Activated naive CD4-positive, alpha-beta T cell treated with anti-CD3 and anti-CD28 coated beads, Interleukin-2, amount 50 U/mL, for 24 hours (primary cell): ENCODE data around the gene TBK1.

Source experiments
- H3K27ac Mint-ChIP-seq: one replicate; pipeline ENCODE4 v1.8.0; 2021; ENCODE audit warnings: mild to moderate bottlenecking, mixed read lengths
- H3K27me3 Mint-ChIP-seq: one replicate; pipeline ENCODE4 v1.8.0; 2021; ENCODE audit warnings: mixed read lengths
- H3K36me3 Mint-ChIP-seq: one replicate; pipeline ENCODE4 v1.8.0; 2021; ENCODE audit warnings: mixed read lengths
- H3K4me1 Mint-ChIP-seq: one replicate; pipeline ENCODE4 v1.8.0; 2021; ENCODE audit warnings: mixed read lengths
- H3K4me3 Mint-ChIP-seq: one replicate; pipeline ENCODE4 v1.8.0; 2021; ENCODE audit warnings: mild to moderate bottlenecking, mixed read lengths
- H3K9me3 Mint-ChIP-seq: one replicate; pipeline ENCODE4 v1.8.0; 2021; ENCODE audit warnings: mixed read lengths

Gene TBK1

DNA sequence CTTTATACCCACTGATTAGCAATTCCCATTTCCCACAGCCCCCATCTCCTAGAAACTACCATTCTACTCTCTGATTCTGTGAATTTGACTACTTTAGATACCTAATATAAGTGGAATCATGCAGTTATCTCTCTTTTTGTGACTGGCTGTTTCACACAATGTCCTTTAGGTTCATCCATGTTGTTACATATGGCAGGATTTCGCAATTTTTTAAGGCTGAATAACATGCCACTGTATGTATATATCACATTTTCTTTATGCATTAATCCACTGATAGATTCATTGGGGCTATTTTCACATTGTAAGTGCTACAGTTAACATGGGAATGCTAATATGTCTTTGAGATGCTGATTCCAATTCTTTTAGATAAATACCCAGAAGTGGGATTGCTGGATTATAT lies 11.8 kb upstream of the TBK1 start:
- Mint-ChIP-seq H3K27ac (no peak overlapping the region), H3K4me3 (no peak overlapping the region), H3K36me3 (peaks cover 33% of the 10 kb centered on the region), H3K27me3 (no peaks in the 10 kb centered on the region), H3K4me1 (peaks cover 17% of the 10 kb centered on the region), H3K9me3 (no peaks in the 10 kb centered on the region)

DNA sequence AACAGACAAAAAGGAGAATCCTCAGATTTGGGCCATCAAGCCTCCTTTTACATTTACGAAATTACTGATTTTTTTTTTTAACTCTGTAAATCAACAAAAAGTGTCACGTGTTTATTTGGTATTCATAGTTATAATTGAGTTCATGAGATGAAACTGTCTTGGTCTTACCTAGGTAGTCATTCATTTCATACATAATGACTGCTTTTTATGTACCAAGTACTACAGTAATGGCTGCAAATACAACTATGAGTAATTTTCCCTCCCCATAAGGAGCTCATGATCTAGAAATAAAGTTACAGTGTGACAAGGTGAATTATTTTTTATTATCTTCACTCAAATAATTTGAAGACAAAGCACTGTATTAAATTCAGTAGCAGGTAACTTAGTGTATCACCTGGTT lies 6.4 kb upstream of the TBK1 start:
- H3K27me3 Mint-ChIP-seq = no peaks in the 10 kb centered on the region
- no peaks in the 10 kb centered on the region for H3K9me3 Mint-ChIP-seq
- peaks cover 41% of the 10 kb centered on the region for H3K4me1 Mint-ChIP-seq
- peaks cover 19% of the 10 kb centered on the region for H3K36me3 Mint-ChIP-seq
- H3K27ac Mint-ChIP-seq = peak overlapping the region; percentile 44
- H3K4me3 Mint-ChIP-seq = no peak overlapping the region

DNA sequence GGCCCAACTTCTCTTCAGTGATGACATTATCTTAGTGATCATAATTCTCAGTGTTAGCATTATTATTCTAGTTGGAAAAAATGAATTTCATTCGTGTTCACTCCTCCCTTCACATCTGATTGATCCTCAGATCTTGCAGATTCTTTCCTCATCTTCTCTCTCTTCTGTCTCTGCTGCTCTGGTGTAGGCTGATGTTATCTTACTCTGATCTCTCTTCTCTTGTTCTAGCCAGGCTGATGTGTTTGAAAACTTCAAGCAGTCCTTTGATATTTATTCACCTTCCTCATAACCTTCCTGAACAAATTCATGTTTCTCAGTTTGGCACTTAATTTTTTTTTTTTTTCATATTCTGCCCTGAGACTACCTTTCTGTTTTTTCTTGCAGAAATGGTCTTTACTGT lies 5.6 kb upstream of the TBK1 start:
- peaks cover 15% of the 10 kb centered on the region for H3K36me3 Mint-ChIP-seq
- no peaks in the 10 kb centered on the region for H3K9me3 Mint-ChIP-seq
- H3K27ac Mint-ChIP-seq = peak overlapping the region; percentile 52

DNA sequence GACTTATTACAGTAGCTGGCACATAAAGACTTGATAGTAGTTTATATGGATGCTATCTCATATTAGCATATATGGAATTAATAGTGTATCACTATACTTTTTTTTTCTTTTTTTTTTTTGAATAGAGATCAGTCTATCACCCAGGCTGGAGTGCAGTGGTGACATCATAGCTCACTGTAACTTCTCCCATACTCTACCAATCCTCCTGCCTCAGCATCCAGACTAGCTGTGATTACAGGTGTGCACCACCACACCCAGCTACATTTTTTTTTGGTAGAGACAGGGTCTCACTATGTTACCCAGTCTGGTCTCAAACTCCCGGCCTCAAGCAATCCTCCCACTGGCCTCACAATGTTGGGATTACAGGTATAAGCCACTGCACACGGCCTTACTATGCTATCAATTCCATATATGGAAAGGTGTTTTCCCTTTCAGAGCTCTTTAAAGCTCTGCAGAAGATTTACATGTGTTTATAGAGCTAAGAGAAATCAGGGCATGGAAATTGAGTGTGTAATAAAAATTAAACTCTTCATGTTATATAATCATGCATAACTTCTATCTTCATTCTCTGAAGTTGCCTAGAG lies 1.8 kb upstream of the TBK1 start:
- Mint-ChIP-seq H3K27me3 (no peaks in the 10 kb centered on the region), H3K4me3 (peak overlapping the region; percentile 62), H3K27ac (peak overlapping the region; percentile 79), H3K9me3 (no peaks in the 10 kb centered on the region), H3K36me3 (peaks cover 8% of the 10 kb centered on the region), H3K4me1 (peaks cover 59% of the 10 kb centered on the region)

More for the DNA sequence above, 5.6 kb upstream of the TBK1 start:
- H3K27me3 Mint-ChIP-seq = no peaks in the 10 kb centered on the region
- peaks cover 49% of the 10 kb centered on the region for H3K4me1 Mint-ChIP-seq
- H3K4me3 Mint-ChIP-seq = peak overlapping the region; percentile 9

DNA sequence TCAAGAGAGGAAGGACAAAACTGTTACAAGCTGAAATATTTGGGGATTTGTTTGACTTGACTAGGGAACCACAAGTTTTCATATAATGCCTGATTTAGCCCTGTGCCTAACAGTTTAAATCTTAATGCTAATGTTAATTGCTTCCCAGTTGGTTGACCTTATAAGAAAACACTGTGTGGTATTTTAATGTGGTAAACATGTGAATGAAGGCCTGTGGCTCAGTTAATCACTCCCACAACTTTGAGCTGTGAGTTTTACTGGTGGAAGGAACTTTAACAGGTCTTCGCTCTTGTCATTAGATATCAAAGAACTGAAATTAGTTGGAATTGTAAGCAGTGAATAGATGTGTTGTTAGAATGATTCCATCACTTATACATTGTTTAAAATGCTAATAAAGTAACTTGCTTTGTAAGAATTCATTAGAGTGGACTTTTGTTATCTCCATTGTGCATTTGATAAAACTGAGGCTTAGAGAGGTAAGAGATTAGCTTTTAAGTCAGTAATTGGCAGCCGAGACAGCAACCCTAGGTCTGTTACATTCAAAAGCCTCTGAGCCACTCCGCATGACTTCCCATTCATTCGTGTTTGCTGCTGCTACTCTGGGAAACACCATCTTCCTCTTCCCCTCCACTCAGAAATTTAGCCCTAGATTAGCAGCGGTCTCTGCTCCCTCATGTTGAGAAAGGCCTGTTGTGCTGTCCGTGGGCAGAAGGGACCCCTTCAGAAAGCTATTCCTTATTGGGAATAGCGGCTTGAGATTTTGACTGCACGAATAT lies 1.0 kb upstream of the TBK1 start:
- H3K27ac Mint-ChIP-seq = peak overlapping the region; percentile 95

GRCh38 chr12:64452559-64453329 lies 824 bp downstream of the TBK1 start:
- no peaks in the 10 kb centered on the region for H3K9me3 Mint-ChIP-seq
- H3K36me3 Mint-ChIP-seq = peaks cover 8% of the 10 kb centered on the region
- no peaks in the 10 kb centered on the region for H3K27me3 Mint-ChIP-seq
- H3K4me1 Mint-ChIP-seq = peaks cover 57% of the 10 kb centered on the region
- H3K27ac Mint-ChIP-seq = peak overlapping the region; percentile 92
- H3K4me3 Mint-ChIP-seq = peak overlapping the region; percentile 92

More for the DNA sequence above, 1.0 kb upstream of the TBK1 start:
- Mint-ChIP-seq H3K36me3 (peaks cover 8% of the 10 kb centered on the region), H3K9me3 (no peaks in the 10 kb centered on the region), H3K4me1 (peaks cover 59% of the 10 kb centered on the region), H3K4me3 (peak overlapping the region; percentile 93), H3K27me3 (no peaks in the 10 kb centered on the region)

GRCh38 chr12:64455506-64455905 lies 3.6 kb downstream of the TBK1 start:
- H3K4me1 Mint-ChIP-seq = peaks cover 70% of the 10 kb centered on the region
- no peak overlapping the region for H3K4me3 Mint-ChIP-seq
- peak overlapping the region; percentile 26 for H3K27ac Mint-ChIP-seq
- no peaks in the 10 kb centered on the region for H3K9me3 Mint-ChIP-seq
- no peaks in the 10 kb centered on the region for H3K27me3 Mint-ChIP-seq
- H3K36me3 Mint-ChIP-seq = peaks cover 3% of the 10 kb centered on the region

GRCh38 chr12:64456119-64456518 lies 4.2 kb downstream of the TBK1 start:
- H3K9me3 Mint-ChIP-seq = no peaks in the 10 kb centered on the region
- peak overlapping the region; percentile 87 for H3K27ac Mint-ChIP-seq
- peaks cover 3% of the 10 kb centered on the region for H3K36me3 Mint-ChIP-seq
- H3K27me3 Mint-ChIP-seq = no peaks in the 10 kb centered on the region
- peaks cover 64% of the 10 kb centered on the region for H3K4me1 Mint-ChIP-seq
- peak overlapping the region; percentile 16 for H3K4me3 Mint-ChIP-seq

GRCh38 chr12:64457032-64457431 lies 5.1 kb downstream of the TBK1 start:
- Mint-ChIP-seq H3K4me1 (peaks cover 57% of the 10 kb centered on the region), H3K36me3 (peaks cover 6% of the 10 kb centered on the region), H3K9me3 (no peaks in the 10 kb centered on the region), H3K27me3 (no peaks in the 10 kb centered on the region), H3K4me3 (no peak overlapping the region), H3K27ac (peak overlapping the region; percentile 66)

GRCh38 chr12:64457466-64457865 lies 5.5 kb downstream of the TBK1 start:
- peaks cover 6% of the 10 kb centered on the region for H3K36me3 Mint-ChIP-seq
- no peak overlapping the region for H3K4me3 Mint-ChIP-seq
- no peaks in the 10 kb centered on the region for H3K27me3 Mint-ChIP-seq
- no peaks in the 10 kb centered on the region for H3K9me3 Mint-ChIP-seq
- peaks cover 56% of the 10 kb centered on the region for H3K4me1 Mint-ChIP-seq
- H3K27ac Mint-ChIP-seq = peak overlapping the region; percentile 66

- Mint-ChIP-seq H3K4me3 (no peak overlapping the region), H3K36me3 (peaks cover 6% of the 10 kb centered on the region), H3K27me3 (no peaks in the 10 kb centered on the region), H3K4me1 (peaks cover 52% of the 10 kb centered on the region), H3K27ac (peak overlapping the region; percentile 66), H3K9me3 (no peaks in the 10 kb centered on the region)
These were observed 6.0 kb downstream of the TBK1 start for GRCh38 chr12:64457923-64458322.

GRCh38 chr12:64459394-64459891 lies 7.5 kb downstream of the TBK1 start:
- Mint-ChIP-seq H3K4me3 (peak overlapping the region; percentile 84), H3K4me1 (peaks cover 43% of the 10 kb centered on the region), H3K36me3 (peaks cover 7% of the 10 kb centered on the region), H3K9me3 (no peaks in the 10 kb centered on the region), H3K27me3 (no peaks in the 10 kb centered on the region), H3K27ac (peak overlapping the region; percentile 89)

DNA sequence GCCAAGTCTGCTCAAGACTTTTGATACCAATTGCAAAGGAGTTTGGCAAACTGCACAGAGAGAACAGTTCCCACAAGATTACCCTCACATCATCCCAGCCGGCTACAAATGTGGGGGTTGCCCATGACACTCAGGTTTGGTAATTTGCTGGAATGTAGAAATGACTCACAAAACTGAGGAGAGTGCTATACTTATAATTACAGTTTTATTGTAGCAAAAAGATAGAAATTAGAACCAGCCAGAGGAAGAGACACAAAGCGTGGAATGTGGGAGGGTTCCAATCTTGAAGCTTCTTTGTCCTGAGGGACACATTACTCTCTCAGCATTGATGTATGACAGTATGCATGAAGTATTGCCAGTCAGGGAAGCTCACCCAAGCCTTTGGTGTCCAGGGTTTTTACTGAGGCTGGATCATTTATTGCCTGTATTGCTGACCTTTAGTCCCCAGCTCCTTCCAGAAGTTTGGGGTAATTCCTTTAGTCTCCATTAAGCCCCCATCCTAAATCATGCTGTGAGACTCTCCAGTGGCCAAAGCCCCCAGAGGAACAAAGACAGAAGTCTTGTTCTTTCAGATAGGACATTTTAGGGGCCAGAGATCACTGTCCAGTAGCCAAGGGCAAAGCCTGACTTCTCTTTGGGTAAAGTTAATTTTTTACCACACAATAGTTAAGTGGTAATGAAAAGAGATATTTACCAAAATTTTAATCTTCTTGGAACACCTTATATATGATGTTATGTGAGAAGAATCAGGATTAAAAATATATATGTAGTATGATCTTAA lies 9.9 kb downstream of the TBK1 start:
- Mint-ChIP-seq H3K27ac (no peak overlapping the region), H3K27me3 (no peaks in the 10 kb centered on the region), H3K4me1 (peaks cover 29% of the 10 kb centered on the region), H3K4me3 (no peak overlapping the region), H3K36me3 (peaks cover 15% of the 10 kb centered on the region), H3K9me3 (no peaks in the 10 kb centered on the region)

GRCh38 chr12:64466178-64466577 lies 14.3 kb downstream of the TBK1 start:
- Mint-ChIP-seq H3K9me3 (no peaks in the 10 kb centered on the region), H3K4me3 (no peak overlapping the region), H3K27ac (no peak overlapping the region), H3K36me3 (peaks cover 20% of the 10 kb centered on the region), H3K4me1 (no peaks in the 10 kb centered on the region), H3K27me3 (no peaks in the 10 kb centered on the region)

- peaks cover 25% of the 10 kb centered on the region for H3K36me3 Mint-ChIP-seq
- no peak overlapping the region for H3K27ac Mint-ChIP-seq
- no peaks in the 10 kb centered on the region for H3K9me3 Mint-ChIP-seq
- H3K4me1 Mint-ChIP-seq = no peaks in the 10 kb centered on the region
- H3K4me3 Mint-ChIP-seq = no peak overlapping the region
- no peaks in the 10 kb centered on the region for H3K27me3 Mint-ChIP-seq
These were observed 17.0 kb downstream of the TBK1 start for GRCh38 chr12:64468966-64469365.
